DMS 273 treated with DMSO at 0.1 percent for 48 hours (cell line): ENCODE measurements around the gene FAM170B.

Experiments used
- DNase-seq: peaks from one replicate; lab custom pipeline; 2025; lab: John Stamatoyannopoulos, UW

The FAM170B gene

DNA sequence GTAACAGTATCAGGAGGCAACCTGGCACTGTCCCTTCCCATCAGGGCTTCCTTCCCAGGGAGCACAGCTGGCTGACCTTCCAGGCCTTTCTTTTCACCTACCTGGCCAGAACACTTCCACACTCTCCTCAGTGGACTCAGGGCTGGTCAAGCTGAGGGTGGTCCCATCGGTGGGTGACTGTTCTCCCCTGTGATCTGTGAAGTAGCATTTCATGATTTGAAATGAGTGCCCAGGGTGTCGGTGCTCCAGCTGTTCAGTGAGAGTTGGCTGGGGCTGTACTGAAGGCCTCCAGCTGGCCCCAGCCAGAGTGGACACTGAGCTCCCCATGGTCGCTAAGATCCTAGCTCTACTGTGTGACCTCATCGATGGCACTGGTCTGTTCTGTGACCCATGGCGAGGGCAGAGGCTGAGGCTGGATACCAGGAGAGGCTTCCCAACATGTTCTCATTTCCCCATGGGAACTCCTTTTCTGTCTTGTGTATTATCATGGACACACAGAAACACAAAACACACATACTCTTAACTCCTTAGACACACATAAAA is at the start of gene FAM170B:
FAM170B (minus strand) TSS at position 316 of the 543 bp plus-strand sequence; CDS start at position 213, 103 bp downstream.
- no peak for DNase-seq

DNA sequence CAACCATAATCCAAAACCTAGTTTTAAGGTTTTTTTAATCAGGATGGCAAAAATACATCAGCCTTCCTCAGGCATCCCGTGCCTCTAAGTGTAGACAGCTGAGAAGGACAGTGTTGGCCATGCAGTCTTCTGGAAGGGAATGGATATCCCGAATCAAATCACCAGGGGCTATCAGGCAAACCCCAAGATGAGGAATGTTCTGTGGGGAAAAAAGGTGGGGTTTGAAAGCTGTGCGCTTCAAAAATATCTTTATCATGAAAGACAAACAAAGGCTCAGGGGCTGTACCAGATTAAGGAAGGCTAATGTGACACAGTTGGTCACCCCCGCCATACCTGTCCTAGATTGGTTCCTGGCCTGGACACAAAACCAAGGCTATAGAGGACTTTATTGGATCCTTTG is 49.0 kb upstream of the FAM170B start:
- DNase-seq, result no peak

DNA sequence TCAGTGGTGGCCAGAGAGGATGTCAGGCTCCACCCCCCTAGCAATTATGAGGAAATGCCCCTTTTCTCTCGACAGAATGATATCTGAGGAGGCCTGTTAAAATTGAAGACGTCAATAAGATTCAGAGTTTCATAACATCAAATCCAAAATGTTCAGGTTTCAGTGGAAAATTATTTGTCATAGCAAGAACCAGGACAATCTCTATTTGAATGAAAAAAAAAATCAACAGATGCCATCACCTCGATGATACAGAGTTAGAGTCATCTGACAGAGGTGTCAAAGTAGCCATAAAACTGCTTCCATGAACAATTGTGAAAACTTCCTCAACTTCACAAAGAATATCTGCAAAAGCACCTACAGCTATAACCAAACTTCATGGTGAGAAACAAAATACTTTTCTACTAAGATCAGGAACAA is 46.6 kb upstream of the FAM170B start:
- DNase-seq, result no peak

DNA sequence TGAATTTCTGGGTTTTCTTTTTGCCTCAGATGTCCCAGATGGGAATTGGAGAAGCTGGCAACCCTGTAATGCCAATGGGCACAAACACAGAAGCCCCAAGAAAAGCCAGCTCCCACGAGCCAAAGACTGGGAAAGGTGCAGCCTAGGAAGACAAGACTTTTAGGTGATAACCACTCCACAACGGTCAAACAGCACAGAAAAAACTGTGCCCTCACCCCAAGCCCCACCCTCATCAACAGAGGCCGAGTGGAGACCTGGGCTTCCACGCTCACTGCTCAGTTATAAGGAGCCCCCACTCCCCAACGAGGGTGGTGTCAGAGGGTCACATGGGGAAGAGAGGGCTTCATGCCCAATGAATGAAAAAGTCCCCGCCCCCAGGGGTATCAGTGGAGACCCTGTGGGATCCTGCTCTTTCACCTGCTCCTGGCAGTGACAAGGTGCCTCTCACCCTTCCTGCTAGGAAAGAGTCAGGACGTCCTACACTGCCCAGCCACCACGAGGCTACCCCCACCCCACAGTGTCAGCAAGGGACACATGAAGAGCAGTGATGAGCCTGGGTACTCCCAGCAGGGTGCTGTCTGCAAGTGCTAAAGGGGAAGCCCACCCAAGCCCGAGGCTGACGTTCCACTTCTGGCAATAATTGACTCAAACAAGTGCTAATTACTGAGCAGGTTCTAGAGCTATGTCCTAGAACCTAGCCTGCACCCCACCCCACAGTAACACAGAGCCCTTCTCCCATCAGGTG is 46.0 kb upstream of the FAM170B start:
- no peak for DNase-seq

DNA sequence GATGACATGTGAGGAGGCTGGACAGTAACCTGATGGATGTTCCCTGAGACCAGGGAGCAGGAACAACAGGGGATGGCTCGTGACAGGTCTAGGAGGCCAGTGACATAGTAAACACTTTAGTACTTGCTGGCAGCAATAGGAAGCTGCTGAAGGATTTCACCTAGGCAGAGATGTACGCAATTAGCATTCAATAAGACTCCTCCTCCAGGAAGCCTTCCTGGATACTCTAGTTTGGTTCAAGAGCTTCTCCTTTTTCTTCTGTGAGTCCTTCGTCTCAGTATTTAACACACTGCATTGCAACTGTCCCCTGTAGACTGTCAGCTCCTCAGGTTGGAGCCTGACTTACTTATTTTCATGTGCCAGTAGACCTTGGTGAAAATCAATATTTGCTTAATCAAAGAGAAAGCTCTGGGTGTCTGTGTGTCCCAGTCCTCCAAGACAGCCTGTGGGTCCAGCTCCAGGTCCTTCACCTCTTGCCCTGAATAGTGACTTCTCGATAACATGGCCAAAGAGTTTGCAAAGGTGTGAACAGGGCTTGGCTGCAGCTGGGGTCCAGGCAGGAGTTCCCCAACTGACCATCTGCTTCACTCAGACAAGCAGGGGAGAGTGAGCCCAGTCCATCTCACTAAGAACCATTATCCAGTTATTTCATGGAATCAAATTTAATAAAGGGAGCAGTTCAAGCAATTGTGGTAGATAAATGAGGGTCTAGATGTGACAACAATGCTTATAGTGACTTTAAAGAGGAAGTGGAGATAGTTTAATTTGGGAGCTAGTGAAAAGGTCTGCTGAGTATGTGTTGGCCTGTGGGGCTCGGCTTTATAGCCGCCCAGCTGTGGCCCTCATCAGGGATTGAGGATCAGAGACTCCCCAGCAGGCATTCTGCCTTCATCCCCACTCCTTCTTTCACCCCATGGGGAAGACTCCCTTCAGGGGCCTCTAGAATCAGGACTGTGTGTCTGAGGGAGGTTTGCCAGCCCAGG is 45.0 kb upstream of the FAM170B start:
- DNase-seq, result no peak

DNA sequence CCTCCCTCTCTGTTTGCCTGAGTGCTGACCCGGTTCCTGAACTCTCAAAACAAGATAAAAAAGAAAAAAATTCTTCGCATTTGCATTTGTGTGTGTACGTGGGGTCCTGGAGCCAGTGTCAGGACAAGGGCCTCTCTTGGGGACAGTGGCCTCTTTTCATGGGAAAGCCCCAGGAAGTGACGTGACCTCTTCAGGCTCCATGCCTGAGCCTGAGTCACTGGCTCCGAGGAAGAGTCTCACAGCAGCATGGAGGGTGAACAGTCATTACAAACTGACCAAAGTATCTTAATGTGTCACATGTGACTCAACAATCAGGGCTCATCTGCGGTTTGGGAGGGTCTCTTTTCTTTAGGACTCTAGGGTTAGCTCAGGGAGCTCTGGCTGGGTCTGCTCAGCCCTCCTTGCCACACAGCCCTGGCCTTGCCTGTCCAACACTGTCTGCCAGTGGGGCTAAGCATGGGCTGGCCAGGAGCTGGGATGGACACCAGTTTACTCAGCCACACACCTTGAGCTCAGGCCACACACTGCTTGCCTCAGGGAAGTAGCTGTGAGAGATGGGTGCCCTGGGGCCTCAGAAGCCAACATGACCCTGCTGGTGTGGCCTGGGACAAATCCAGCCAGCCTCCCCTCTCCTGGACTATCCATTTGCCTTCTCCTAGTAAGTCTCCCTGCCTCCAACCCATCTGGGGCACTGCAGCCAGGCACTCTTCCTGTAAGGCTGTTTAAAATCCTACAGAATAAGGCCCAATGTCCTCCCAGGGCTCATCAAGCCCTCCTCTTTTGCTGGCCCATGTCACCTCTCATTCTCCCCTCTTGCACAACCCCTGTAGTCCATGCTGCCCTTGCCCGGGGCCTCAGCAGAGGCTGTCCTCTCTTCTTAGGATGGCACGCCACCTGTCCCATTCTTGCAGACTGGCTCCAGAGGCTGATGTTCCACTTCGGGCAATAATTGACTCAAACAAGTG is 43.9 kb upstream of the FAM170B start:
- DNase-seq, result no peak

DNA sequence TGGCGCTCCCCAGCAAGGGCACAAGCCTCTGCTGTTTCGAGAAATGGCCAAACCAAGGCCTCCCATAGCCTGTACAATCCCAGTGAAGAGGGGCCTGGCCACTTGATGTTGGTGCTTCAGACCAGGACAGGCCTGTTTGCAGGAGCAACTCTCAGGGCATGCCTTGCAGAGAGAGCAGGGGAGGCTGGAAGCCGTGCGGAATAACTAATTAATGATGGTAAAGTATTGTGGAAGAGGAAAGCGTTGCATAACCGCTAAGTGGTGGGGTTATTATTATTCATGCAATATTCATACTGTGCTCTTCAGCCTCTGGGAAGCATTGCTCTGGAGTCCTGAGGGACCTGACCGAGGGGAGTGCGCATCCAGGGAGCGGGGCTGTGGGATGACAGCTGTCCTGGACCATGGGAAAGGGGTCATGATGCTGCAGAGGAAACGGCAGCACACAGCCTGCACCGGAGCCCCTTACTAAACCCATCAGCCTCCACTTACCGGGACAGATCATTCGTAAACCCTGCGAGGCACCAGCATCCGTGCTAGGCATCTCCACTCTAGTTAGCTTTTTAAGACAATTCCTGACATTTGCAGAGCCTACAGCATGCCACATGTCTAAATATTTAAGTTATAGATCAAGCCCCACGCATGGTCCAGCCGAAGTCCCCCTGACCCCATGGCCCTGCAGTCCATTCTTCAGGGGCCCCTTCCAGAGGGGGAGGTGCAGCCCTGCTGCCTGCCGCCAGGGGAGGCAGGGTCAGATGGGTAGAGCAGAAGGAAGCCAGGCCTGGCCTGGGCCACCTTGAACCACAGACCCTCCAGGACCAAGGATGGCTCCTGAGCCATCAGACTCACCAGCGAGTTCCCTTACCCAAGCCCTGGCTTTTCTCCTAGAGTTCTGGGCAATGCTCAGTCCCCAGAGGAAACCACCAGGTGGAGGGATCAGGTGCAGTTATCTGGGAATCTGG is 42.8 kb upstream of the FAM170B start:
- DNase-seq, result no peak

DNA sequence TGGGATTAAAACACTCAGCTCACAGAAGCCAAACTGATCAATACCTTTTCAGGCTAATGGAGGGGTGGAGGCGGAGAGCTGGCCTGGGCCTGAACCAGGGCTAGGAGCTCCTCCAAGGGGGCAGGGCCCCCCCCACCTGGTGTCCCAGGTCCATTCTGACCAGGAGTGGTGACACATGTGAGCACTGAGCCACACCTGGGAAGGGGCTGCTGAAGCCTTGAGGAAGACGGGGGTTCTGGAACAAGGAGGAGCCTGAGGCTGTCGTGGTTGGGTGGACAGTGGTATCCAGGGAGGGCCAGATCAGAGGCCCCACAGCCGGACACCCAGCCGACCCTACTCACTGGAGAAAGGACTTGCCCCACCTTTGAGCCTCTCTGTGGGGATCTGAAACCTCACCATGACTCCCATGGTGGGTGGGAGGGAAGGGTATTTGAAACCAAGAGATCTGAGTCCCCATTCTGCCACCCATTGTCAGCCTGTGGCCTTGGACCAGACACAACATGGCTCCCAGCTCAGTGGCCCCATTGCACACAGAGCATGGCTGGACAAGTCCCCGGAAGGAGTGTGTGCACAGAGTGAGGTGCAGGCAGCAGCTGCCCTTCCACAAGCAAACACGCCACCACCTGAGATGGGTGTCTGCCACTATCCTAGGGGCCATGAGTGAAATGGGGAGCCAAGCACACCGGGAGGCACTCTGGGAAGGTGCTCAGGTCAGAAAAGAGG is 41.9 kb upstream of the FAM170B start:
- no peak for DNase-seq

DNA sequence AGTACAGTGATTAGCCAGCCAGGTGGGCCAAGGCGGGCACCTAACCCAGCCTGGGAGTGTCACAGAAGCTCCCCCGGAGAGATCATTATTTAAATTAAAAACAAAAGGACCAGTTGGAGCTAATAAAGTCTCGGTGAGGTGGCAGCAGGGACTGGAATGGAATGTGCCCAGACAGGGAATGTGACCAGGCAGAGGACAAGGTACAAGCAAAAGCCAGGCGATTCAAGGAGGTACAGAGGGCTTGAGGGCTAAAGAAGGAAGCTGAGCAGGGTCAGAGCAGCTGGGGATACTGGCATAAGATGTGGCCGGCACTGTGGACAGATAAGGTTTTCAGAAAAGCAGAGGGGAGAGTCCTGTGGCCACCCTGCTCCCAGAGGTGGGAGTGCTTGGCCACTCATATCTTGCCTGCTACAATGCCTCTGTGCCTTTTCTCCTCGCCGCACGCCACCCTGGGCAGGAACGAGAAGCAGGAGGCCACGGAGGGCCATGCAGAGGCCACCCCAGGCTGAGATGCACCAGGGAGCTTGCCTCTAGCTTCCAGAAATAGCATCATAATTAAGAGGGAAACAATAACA is 41.2 kb upstream of the FAM170B start:
- no peak for DNase-seq

DNA sequence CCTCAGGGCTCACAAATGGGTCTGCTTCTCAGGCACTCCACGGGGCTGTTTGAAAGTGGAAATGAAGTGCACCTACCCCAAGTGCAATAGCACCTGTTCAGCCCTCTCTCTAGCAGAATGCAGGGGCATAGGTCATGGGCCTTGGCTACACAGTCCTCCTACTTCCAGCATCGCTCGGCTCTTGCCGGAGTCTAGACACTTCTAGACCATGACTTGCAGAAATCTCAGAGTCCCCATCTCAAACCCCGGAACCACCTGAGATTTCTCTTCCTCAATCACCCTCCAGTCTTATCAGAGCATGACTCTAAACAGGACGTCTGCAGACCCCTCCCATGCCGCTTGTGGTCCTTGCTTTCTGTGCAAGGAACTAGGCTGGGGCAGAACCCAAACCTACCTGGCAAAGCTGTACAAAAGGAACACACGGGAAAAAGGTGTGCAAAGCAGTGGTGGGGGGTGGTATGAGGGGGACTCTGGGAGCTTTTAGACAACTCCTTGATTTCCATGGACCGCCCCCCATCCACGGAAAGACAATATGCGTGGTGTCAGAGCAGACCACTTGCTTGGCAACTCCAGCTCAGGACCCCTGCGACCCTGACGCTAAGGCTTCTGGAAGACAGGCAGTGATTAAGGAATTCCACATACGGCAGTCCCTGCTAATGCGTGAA is 40.6 kb upstream of the FAM170B start:
- no peak for DNase-seq

DNA sequence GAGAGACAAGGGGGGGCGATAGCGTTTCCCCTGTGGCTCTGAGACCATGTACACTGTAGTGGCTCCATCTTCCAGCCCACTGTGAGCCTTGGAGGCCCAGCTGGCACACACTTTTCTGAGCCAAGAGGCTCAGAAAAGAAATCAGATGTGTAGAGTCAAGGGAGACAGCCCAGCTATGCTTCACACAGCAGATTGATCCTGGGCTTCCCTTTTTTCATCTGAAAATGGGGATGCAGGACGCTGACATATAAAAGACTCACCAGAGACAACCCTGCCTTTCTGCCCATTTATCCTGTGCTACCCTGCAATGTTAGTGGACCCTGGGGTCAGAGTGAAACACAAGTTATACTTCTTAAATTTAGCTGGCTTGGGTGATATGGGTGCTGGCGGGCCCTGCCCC is 40.0 kb upstream of the FAM170B start:
- DNase-seq, result no peak

DNA sequence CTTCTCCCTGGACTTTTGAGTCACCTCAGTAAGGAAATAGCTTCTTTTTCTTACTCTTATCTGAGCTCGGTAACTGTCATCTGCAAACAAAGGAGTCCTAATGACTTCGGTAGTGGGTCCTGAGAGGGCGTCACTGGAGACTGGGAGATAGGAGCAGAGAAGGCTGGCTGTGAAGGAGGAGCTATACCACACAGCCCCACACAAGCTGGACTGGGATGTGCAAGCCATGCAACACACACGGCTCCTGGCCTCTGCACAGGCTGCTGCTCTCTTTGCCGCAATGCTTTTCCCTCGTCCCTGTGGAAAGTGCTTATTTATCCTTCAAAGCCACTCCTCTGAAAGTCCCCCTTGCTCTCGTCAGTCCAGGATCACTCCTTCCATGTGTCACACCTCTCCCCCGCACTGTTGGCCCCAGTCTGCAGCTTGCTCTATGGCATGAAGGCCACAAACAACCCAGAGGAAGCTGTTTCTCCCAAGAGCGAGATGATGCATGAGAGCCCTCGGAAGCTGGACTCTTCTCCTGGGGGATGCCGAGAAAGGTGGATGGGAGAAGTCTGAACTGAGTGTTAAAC is 39.5 kb upstream of the FAM170B start:
- DNase-seq, result no peak

DNA sequence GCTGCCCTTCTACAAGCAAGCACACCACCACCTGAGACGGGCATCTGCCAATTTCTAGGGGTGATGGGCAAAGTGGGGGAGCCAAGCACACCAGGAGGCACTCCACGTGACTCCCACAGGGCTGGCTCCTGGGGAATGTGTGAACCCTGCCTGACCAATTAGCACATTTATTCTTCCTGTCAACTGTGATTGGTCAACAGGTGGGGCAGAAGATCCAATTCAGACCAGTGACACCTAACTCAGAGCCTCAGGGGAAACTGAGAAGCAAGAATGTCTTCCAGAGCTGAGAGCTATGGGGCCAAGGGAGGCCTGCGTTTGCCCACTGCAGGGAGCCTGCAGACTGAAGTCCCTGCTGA is 38.9 kb upstream of the FAM170B start:
- no peak for DNase-seq

DNA sequence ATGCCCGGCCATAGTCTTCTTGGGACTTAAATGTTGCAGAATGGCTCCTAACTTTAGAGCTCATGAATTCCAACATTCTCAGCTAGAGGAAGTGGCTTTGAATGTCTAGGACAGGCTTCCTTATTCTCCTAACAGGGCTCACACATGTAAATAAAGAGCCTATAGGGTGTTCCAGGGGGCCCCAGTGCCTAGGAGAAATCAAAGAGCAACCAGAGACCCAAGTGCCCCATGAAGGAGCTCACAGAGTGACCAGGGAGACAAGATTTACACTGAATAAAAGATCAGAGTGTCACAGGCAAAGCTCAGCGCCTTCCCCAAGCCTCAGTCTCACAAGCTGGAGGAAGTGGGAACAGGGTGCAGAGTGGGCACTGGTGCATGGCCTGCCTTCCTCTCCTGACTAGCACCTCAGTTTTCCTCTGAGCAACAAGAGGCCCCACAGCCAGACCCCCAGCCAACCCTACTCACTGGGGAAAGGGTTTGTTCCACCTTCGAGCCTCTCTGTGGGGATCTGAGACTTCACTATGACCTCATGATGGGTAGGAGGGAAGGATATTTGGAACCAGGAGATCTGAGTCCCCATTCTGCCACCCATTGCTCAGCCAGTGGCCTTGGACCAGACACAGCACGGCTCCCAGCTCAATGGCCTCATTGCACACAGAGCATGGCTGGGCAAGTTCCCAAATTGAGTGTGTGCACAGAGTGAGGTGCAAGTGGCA is 38.4 kb upstream of the FAM170B start:
- no peak for DNase-seq

DNA sequence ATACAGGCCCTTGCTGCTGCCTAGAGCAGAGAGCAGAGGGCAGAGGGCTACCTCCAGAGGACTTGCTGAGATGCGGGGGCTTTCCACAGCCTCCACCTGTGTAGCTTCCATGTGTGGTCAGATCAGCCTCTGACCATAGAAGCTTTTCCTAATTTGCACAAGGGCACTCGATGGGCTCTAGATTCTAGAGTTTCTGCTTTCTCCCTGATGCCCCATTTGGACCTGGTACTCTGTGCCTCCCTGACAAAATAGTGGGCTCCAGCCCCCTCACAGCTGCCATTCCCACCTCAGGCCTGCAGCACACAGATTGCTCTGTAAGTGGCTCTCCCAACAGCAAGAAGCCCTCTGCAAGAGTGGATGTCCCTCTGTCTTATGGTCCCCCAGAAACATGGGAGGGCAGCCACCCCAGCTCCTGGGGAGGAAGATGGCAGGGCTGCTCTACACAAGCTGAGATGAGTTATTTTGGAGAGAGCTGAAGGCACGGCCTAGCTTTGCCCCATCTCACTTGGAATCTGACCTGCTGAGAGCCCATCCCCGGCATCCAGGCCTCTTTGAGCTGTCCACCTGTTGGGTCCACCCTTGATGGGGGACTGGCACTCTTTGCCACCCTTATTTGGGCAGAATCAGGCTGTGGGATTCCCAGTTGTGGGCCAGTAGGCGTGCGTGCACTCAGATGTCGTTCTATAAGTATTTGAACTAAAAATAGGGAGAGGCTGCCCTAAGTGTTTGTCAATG is 37.7 kb upstream of the FAM170B start:
- DNase-seq, result no peak

DNA sequence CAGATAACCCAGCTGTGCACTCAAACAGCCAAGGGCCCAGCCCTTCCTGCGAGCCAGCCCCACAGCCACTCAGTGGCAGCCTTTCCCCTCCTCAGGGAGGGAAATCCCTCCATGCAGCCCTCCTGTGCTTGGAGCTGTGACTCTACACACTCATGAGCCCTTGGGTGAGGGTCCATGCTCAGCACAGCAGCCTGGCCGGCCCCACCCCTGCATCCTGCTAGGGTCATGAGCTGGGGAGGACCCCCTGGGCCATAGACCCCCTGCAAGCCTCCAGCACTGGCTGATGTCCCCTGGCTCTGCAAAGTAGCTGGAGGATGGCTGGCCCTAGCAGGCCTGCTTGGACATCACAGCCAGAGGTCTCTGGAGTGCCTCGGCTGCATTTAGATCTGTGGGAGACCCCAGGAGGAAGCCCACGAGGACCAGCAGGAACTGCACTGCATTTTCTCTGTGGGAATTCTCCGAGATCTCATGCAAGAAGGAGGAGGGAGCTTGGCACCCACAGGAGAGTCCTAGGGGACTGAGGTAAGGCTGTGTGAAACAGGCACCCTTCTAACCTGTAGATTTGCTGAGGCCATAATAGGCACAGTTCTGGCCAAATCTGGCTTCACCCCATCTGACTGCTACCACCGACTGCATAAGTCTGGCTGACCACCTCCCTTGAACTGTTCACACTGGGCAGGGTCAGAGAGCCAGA is 37.0 kb upstream of the FAM170B start:
- no peak for DNase-seq

DNA sequence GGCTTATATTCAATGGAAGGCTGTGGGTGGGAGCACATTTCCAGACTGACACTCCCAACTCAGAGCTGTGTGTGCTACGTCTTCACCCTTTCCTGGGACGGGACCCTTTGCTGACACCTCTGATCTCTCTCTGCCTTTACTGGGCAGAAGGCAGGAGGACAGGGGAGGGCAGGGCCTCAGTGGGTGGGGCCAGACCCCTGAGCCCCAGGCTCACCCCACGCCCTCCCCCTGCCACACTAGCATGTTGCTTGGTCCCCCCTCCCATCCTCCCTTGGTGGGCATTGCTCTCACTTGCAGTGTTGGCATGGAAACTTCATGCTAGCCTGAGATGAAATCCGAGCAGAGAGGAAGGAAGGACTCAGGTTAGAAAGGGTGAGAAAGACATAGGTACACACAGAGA is 36.0 kb upstream of the FAM170B start:
- no peak for DNase-seq
